B cell (primary cell): ENCODE results near the gene CCDC78. TPM values are rescaled to one million over a fixed set of nuclear protein-coding genes. Genes with fewer than 3 reads are reported as not detected.
A peak's percentile ranks its signal among the peaks of the same experiment; 100 is the strongest.
"Not testable (repeated sequence)": the region's sequence is repeated elsewhere in the genome, so short reads cannot be mapped to it uniquely, and the experiment has no call there.

Source experiments
- ATAC-seq: fragments of 200-7000 bp; cut with Tn5 transposase; one replicate; pipeline ENCODE4 v1.10.0; 2021; ENCODE audit warnings: low read depth, mild to moderate bottlenecking, moderate number of reproducible peaks, moderate library complexity
- CTCF ChIA-PET: fragments of 350-600 bp; sonication (Branson Sonifier 250); formaldehyde crosslinking; loops from one replicate; lab custom pipeline; 2021; ENCODE audit warnings: antibody characterized with exemption, inconsistent platforms; lab: Charles Lee
- POLR2A ChIA-PET: fragments of 350-600 bp; sonication (Branson Sonifier 250); formaldehyde crosslinking; loops from one replicate; lab custom pipeline; 2021; ENCODE audit warnings: antibody characterized with exemption; lab: Charles Lee
- DNase-seq: peaks from one replicate; pipeline ENCODE4 v3.0.0; 2013
- H2AFZ ChIP-seq: 2 replicates; pipeline ENCODE4 v1.6.1; 2012; ENCODE audit warnings: mild to moderate bottlenecking, low read depth, low read length; ENCODE audit not compliant: insufficient read depth, poor library complexity, severe bottlenecking
- H3K27ac ChIP-seq, 2 donors: 1 replicate in 1 of 2; 2 replicates in 1 of 2; pipeline ENCODE4 v1.5.1; 2012 to 2013; ENCODE audit warnings: low read length in 2 of 2, mild to moderate bottlenecking in 2 of 2, moderate library complexity in 1 of 2
- H3K27me3 ChIP-seq, 4 experiments: fragments of 200-600 bp in 1 of 4; sonication (generic) in 1 of 4; replicated peaks in 1 of 4; 1 replicate in 2 of 4; 2 replicates in 2 of 4; pipeline versions ENCODE4 v1.6.1 to v1.7.0; 2013 to 2016; ENCODE audit warnings: low read length in 3 of 4, mild to moderate bottlenecking in 2 of 4, mixed read lengths in 1 of 4, moderate library complexity in 1 of 4; ENCODE audit not compliant: insufficient read depth in 4 of 4, control insufficient read depth in 3 of 4; ENCODE audit errors: control extremely low read depth in 1 of 4
- H3K36me3 ChIP-seq, 2 experiments: replicated peaks in 1 of 2; 1 replicate in 1 of 2; 2 replicates in 1 of 2; pipeline versions ENCODE4 v1.6.1 to v1.7.1; 2013; ENCODE audit warnings: low read length in 1 of 2; ENCODE audit not compliant: insufficient read depth in 2 of 2, control insufficient read depth in 1 of 2; ENCODE audit errors: control extremely low read depth in 1 of 2, extremely low read depth in 1 of 2
- H3K4me1 ChIP-seq, 2 donors: fragments of 200-600 bp in 1 of 2; sonication (generic) in 1 of 2; 1 replicate in 1 of 2; 2 replicates in 1 of 2; pipeline versions ENCODE4 v1.5.1 to v1.6.1; 2013 to 2017; ENCODE audit warnings: low read length in 2 of 2; ENCODE audit not compliant: control insufficient read depth in 2 of 2, insufficient read depth in 2 of 2
- H3K4me2 ChIP-seq: replicated peaks from 2 replicates; pipeline ENCODE3; 2012; ENCODE audit warnings: mild to moderate bottlenecking, low read depth, low read length; ENCODE audit not compliant: poor library complexity, severe bottlenecking
- H3K4me3 ChIP-seq, 5 experiments: fragments of 200-600 bp in 1 of 5; sonication (generic) in 1 of 5; 1 replicate in 3 of 5; 2 replicates in 2 of 5; pipeline versions ENCODE4 v1.5.1 to v1.7.0; 2011 to 2016; ENCODE audit warnings: low read length in 4 of 5, mild to moderate bottlenecking in 4 of 5, low read depth in 2 of 5, control low read depth in 1 of 5, moderate library complexity in 1 of 5; ENCODE audit not compliant: insufficient read depth in 1 of 5; ENCODE audit errors: control extremely low read depth in 1 of 5, extremely low read depth in 1 of 5
- H3K79me2 ChIP-seq: fragments of 200-600 bp; sonication (generic); one replicate; pipeline ENCODE4 v1.6.0; 2016; ENCODE audit warnings: low read length; ENCODE audit not compliant: control insufficient read depth, insufficient read depth
- H3K9ac ChIP-seq: fragments of 200-600 bp; sonication (generic); 2 replicates; pipeline ENCODE4 v1.6.1; 2017; ENCODE audit warnings: mild to moderate bottlenecking, low read length, moderate library complexity
- H3K9me3 ChIP-seq, 3 donors: one replicate each; pipeline versions ENCODE4 v1.6.1 to v1.7.1; 2013; ENCODE audit warnings: low read length in 2 of 3; ENCODE audit not compliant: control insufficient read depth in 2 of 3, insufficient read depth in 1 of 3; ENCODE audit errors: control extremely low read depth in 1 of 3
- H4K20me1 ChIP-seq: 2 replicates; pipeline ENCODE4 v1.6.0; 2012; ENCODE audit warnings: mild to moderate bottlenecking, low read length; ENCODE audit not compliant: insufficient read depth, control insufficient read depth, poor library complexity, severe bottlenecking
- H3K27ac Mint-ChIP-seq: one replicate; pipeline ENCODE4 v1.8.0; 2021; ENCODE audit warnings: mixed read lengths
- H3K27me3 Mint-ChIP-seq: one replicate; pipeline ENCODE4 v1.8.0; 2021; ENCODE audit warnings: mixed read lengths
- H3K4me1 Mint-ChIP-seq: one replicate; pipeline ENCODE4 v1.8.0; 2021; ENCODE audit warnings: mixed read lengths
- H3K4me3 Mint-ChIP-seq: one replicate; pipeline ENCODE4 v1.8.0; 2021; ENCODE audit warnings: mixed read lengths
- H3K9me3 Mint-ChIP-seq: one replicate; pipeline ENCODE4 v1.8.0; 2022; ENCODE audit warnings: mixed read lengths; ENCODE audit not compliant: insufficient read depth
- EZH2 ChIP-seq: IDR thresholded peaks from 2 replicates; pipeline ENCODE4 v1.6.1; 2012; ENCODE audit warnings: borderline replicate concordance, low read depth, mild to moderate bottlenecking, moderate library complexity, low read length; ENCODE audit not compliant: insufficient read depth, poor library complexity, severe bottlenecking
- WGBS: methylation state at CpG from one replicate; pipeline ENCODE4 v1.1.5; 2013; ENCODE audit warnings: missing lambda C conversion rate; ENCODE audit not compliant: insufficient coverage; 5-methylcytosine and 5-hydroxymethylcytosine counted together
- intact Hi-C: fragments of 100-400 bp; cut with micrococcal nuclease; formaldehyde crosslinking; loops from one replicate; pipeline ENCODE4 v1.10.0; 2022
- polyA plus RNA-seq: library from polyadenylated mRNA; depleted of rRNA; stranded (reverse); fragments of >200 nt; gene quantifications from 2 replicates; pipeline ENCODE4 v1.2.3, GENCODE V29; 2012
- total RNA-seq, 2 donors: library from RNA; stranded (reverse); fragments of 120-200 nt in 1 of 2; gene quantifications; 1 replicate in 1 of 2; 2 replicates in 1 of 2; pipeline versions ENCODE4 v1.2.3 to v1.2.4, GENCODE V29; 2013 to 2022
- TF ChIP-seq, protein P1 (sequence below): fragments of 200-600 bp; IDR thresholded peaks from one replicate; pipeline ENCODE4 v1.8.0; 2022; ENCODE audit warnings: antibody characterized with exemption, mild to moderate bottlenecking

CCDC78 gene
- total and polyA plus RNA-seq, 2 donors (not counting 1 experiment from before 2014, with no cell fraction given), result 11.8 to 34.2 TPM

DNA sequence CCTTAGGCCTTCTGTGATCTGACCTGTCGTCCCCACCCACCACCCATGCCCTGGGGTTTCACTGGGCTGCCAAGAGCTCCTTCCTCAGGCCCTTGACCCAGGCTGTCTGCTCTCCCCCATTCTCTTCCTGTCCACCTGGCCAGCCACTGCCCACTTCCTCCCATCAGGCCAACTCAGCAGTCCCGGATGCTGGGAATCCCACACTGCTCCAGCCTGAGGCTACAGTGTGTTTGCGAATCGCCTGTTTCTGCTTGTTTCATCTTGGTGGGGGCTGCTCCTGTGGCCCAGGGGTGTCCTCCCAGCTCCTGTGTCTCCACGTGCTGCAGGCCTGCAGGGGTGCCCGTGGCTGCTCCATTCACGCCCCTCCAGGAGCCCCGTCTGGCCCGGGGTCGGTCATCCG lies 12.2 kb downstream of the CCDC78 start:
- ATAC-seq, result no peak
- Histone ChIP-seq H3K79me2 (no peaks in the 10 kb centered on the region), H3K4me1 (peaks cover 12 to 20% of the 10 kb centered on the region in 2 donors), H3K27me3 (peaks cover 0 to 51% (median 22%) of the 10 kb centered on the region in 4 experiments), H4K20me1 (peaks cover 11% of the 10 kb centered on the region), H3K4me3 (no peak overlapping the region), H3K36me3 (no peaks in the 10 kb centered on the region), H2AFZ (no peak overlapping the region), H3K9ac (no peak overlapping the region), H3K27ac (no peak overlapping the region), H3K4me2 (peak overlapping the region; percentile 95), H3K9me3 (peaks cover 0 to 15% (median 0%) of the 10 kb centered on the region in 3 donors)
- peak overlapping the region; percentile 54 for H3K4me3 Mint-ChIP-seq
- POLR2A ChIA-PET, result no interaction called here
- TF ChIP-seq, protein P1, sequence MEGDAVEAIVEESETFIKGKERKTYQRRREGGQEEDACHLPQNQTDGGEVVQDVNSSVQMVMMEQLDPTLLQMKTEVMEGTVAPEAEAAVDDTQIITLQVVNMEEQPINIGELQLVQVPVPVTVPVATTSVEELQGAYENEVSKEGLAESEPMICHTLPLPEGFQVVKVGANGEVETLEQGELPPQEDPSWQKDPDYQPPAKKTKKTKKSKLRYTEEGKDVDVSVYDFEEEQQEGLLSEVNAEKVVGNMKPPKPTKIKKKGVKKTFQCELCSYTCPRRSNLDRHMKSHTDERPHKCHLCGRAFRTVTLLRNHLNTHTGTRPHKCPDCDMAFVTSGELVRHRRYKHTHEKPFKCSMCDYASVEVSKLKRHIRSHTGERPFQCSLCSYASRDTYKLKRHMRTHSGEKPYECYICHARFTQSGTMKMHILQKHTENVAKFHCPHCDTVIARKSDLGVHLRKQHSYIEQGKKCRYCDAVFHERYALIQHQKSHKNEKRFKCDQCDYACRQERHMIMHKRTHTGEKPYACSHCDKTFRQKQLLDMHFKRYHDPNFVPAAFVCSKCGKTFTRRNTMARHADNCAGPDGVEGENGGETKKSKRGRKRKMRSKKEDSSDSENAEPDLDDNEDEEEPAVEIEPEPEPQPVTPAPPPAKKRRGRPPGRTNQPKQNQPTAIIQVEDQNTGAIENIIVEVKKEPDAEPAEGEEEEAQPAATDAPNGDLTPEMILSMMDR, result no peak
- TF ChIP-seq EZH2, result no peak
- H3K27ac Mint-ChIP-seq, result no peak overlapping the region
- intact Hi-C loops, result no loop called here
- H3K4me1 Mint-ChIP-seq, result peaks cover 5% of the 10 kb centered on the region
- no peak for DNase-seq
- CTCF ChIA-PET, result interaction anchor here (0.8 to 7.6 kb wide), 7 partner anchors 9 to 135 kb away, joined by 3 to 94 read pairs (median 9); partner anchors contain the start of genes CHTF18, CIAO3, HAGHL and RPUSD1
- H3K9me3 Mint-ChIP-seq, result no peaks in the 10 kb centered on the region
- WGBS, result 66% methylated on average over 11 of the region's 11 CpGs
- H3K27me3 Mint-ChIP-seq, result peaks cover 13% of the 10 kb centered on the region

- H3K27ac Mint-ChIP-seq, H3K27ac ChIP-seq, H3K4me3 Mint-ChIP-seq, ATAC-seq, H3K4me2 ChIP-seq, H2AFZ ChIP-seq, intact Hi-C loops, H3K36me3 ChIP-seq, H3K4me3 ChIP-seq, H3K9me3 Mint-ChIP-seq, H3K4me1 Mint-ChIP-seq, DNase-seq, POLR2A ChIA-PET, H3K9ac ChIP-seq, H3K79me2 ChIP-seq: not testable (repeated sequence)
- CTCF ChIA-PET, result interaction anchor here (0.6 to 7.6 kb wide), 22 partner anchors 9 to 665 kb away, joined by 3 to 94 read pairs (median 4); partner anchors contain the start of genes ANTKMT, CHTF18, CIAO3 and RPUSD1
- peaks cover 11% of the 10 kb centered on the region for H4K20me1 ChIP-seq
- H3K27me3 ChIP-seq, result peaks cover 0 to 64% (median 29%) of the 10 kb centered on the region in 4 experiments
- peaks cover 24% of the 10 kb centered on the region for H3K27me3 Mint-ChIP-seq
- H3K4me1 ChIP-seq, result peaks cover 12 to 20% of the 10 kb centered on the region in 2 donors
- TF ChIP-seq, protein P1, result peak; percentile 49
- H3K9me3 ChIP-seq, result peaks cover 0 to 15% (median 0%) of the 10 kb centered on the region in 3 donors
- 47% methylated on average over 8 of the region's 13 CpGs for WGBS
These were observed 13.4 kb downstream of the CCDC78 start for GRCh38 chr16:712740-713250.
